Activated CD8-positive, alpha-beta memory T cell treated with anti-CD3 and anti-CD28 coated beads, Interleukin-2, amount 10 ng/mL, durations not matched to agents 7 days and 5 days (primary cell): Measurements from ENCODE around the gene AHSA1. TPM values are rescaled to one million over a fixed set of nuclear protein-coding genes. Genes with fewer than 3 reads are reported as not detected.

ENCODE experiments used
- ATAC-seq: fragments of 150-1000 bp; cut with Tn5 transposase; one replicate; pipeline ENCODE4 v1.10.0; 2021; ENCODE audit warnings: moderate library complexity
- CTCF ChIA-PET: fragments of 350-600 bp; sonication (Branson Sonifier 250); formaldehyde crosslinking; loops from one replicate; lab custom pipeline; 2021; ENCODE audit warnings: antibody characterized with exemption; lab: Charles Lee
- DNase-seq: peaks from one replicate; pipeline ENCODE4 v3.0.0-alpha.2; 2020
- H3K27ac Mint-ChIP-seq: one replicate; pipeline ENCODE4 v1.8.0; 2021; ENCODE audit warnings: mild to moderate bottlenecking, mixed read lengths
- H3K27me3 Mint-ChIP-seq: one replicate; pipeline ENCODE4 v1.8.0; 2021; ENCODE audit warnings: mixed read lengths
- H3K36me3 Mint-ChIP-seq: one replicate; pipeline ENCODE4 v1.8.0; 2021; ENCODE audit warnings: mild to moderate bottlenecking, mixed read lengths
- H3K4me1 Mint-ChIP-seq: one replicate; pipeline ENCODE4 v1.8.0; 2021; ENCODE audit warnings: mixed read lengths
- H3K4me3 Mint-ChIP-seq: one replicate; pipeline ENCODE4 v1.8.0; 2021; ENCODE audit warnings: mild to moderate bottlenecking, moderate library complexity, mixed read lengths
- H3K9me3 Mint-ChIP-seq: one replicate; pipeline ENCODE4 v1.8.0; 2022; ENCODE audit warnings: low read depth, mixed read lengths
- total RNA-seq, 2 experiments: library from RNA; stranded (reverse); gene quantifications; one replicate each; pipeline ENCODE4 v1.2.3, GENCODE V29; 2021

AHSA1 gene
- total RNA-seq, 2 experiments from 2014 or later: 219 to 266 TPM

DNA sequence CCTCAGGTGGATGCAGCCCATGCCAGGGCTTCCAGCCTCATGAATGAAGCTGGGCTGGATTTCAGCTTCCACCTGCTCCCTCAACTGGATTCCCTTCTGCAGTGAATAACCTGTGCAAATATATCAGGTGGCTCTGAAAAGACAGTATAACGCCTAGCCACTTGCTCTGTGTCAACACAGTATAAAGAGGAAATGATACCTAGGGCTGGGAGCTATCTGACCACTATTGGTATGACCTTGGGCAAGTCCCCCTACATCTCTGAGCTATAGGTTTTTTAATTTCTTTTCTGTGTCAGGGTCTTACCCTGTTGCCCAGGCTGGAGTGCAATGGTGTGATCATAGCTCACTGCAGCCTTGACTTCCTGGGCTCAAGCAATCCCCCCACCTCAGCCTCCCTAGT is 20.9 kb downstream of the AHSA1 start:
- H3K9me3 Mint-ChIP-seq: no peaks in the 10 kb centered on the region
- no peaks in the 10 kb centered on the region for H3K27me3 Mint-ChIP-seq
- H3K27ac Mint-ChIP-seq: no peak overlapping the region
- H3K36me3 Mint-ChIP-seq: no peaks in the 10 kb centered on the region
- H3K4me1 Mint-ChIP-seq: no peaks in the 10 kb centered on the region
- CTCF ChIA-PET: interaction anchor here (0.5 to 1.4 kb wide), 2 partner anchors 11 to 13 kb away, joined by 3 to 4 read pairs; no protein-coding TSS in a partner anchor
- ATAC-seq (no peak), DNase-seq (no peak)
- no peak overlapping the region for H3K4me3 Mint-ChIP-seq

DNA sequence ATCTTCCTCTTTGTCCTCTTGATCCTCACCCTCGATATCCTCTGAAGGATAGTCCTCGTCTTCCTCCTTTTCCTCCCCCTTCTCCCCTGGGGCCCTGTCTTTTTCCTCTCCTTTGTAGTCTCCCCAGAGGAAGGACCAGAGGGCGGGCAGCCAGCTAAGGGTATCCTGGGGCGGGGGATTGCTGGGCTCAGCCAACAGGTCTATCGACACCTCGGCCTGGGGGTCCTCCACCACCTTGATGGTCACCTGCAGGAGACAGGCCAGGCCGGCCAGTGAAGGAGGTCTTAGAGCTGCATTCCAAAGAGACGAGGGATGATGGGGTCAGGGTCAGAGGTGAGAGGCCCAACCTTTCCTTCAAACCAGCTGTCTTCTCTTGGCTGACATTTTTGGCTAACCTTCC is 24.5 kb downstream of the AHSA1 start:
- Mint-ChIP-seq H3K27me3 (no peaks in the 10 kb centered on the region), H3K36me3 (no peaks in the 10 kb centered on the region), H3K27ac (no peak overlapping the region), H3K9me3 (no peaks in the 10 kb centered on the region), H3K4me3 (no peak overlapping the region), H3K4me1 (no peaks in the 10 kb centered on the region)
- CTCF ChIA-PET: no interaction called here
- ATAC-seq (no peak), DNase-seq (no peak)

- Mint-ChIP-seq H3K36me3 (no peaks in the 10 kb centered on the region), H3K27ac (no peak overlapping the region), H3K4me1 (no peaks in the 10 kb centered on the region), H3K4me3 (no peak overlapping the region), H3K9me3 (no peaks in the 10 kb centered on the region), H3K27me3 (no peaks in the 10 kb centered on the region)
- no peak for DNase-seq
- no peak for ATAC-seq
- CTCF ChIA-PET: no interaction called here
Measured at GRCh38 chr14:77485256-77485655, 27.4 kb downstream of the AHSA1 start.

GRCh38 chr14:77485901-77486678 is 28.2 kb downstream of the AHSA1 start:
- Mint-ChIP-seq H3K27ac (no peak overlapping the region), H3K4me3 (no peak overlapping the region), H3K9me3 (no peaks in the 10 kb centered on the region), H3K36me3 (no peaks in the 10 kb centered on the region), H3K27me3 (no peaks in the 10 kb centered on the region), H3K4me1 (no peaks in the 10 kb centered on the region)
- DNase-seq (no peak), ATAC-seq (no peak)
- CTCF ChIA-PET: no interaction called here

DNA sequence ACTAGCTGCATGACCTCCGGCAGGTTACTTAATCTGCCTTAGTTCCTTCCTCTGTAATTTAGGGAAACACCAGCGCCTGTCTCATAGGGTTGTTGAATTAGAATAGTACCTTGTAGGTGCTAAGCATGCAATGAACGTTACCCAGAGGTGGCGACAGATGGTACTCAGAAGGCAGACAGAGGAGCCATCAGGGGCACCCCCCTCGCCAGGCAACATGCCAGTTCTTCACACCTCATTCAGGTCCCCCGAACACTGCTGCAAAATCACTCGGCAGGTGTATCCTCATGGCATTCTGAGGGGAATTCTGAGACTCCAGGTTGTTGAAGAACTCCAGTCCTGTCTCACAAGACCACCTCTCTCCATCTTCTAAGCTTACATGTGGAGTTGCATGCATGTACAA is 30.7 kb downstream of the AHSA1 start:
- no peak overlapping the region for H3K27ac Mint-ChIP-seq
- no peaks in the 10 kb centered on the region for H3K27me3 Mint-ChIP-seq
- ATAC-seq (no peak), DNase-seq (no peak)
- no peaks in the 10 kb centered on the region for H3K36me3 Mint-ChIP-seq
- no peak overlapping the region for H3K4me3 Mint-ChIP-seq
- no peaks in the 10 kb centered on the region for H3K9me3 Mint-ChIP-seq
- H3K4me1 Mint-ChIP-seq: no peaks in the 10 kb centered on the region
- CTCF ChIA-PET: no interaction called here

DNA sequence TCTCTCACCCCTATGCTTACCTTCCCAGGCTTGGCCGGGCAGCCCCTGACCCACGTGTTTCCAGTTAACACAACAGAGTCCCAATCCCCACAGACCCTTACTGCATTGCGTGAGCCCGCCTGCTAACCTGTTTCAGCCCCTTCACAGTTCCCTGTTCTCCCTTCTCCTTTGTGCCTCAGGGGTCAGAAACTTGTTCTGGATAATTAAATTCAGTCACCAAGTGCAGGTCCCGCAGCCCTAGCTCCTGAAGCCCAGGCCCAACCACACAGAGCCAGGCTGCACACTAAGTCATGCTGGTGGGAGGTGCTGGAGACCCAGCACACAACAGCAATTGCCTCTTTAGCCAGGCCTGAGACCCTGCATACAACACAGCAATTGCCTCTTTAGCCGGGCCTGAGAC is 31.1 kb downstream of the AHSA1 start:
- Mint-ChIP-seq H3K27me3 (no peaks in the 10 kb centered on the region), H3K27ac (no peak overlapping the region)
- CTCF ChIA-PET: no interaction called here

DNA sequence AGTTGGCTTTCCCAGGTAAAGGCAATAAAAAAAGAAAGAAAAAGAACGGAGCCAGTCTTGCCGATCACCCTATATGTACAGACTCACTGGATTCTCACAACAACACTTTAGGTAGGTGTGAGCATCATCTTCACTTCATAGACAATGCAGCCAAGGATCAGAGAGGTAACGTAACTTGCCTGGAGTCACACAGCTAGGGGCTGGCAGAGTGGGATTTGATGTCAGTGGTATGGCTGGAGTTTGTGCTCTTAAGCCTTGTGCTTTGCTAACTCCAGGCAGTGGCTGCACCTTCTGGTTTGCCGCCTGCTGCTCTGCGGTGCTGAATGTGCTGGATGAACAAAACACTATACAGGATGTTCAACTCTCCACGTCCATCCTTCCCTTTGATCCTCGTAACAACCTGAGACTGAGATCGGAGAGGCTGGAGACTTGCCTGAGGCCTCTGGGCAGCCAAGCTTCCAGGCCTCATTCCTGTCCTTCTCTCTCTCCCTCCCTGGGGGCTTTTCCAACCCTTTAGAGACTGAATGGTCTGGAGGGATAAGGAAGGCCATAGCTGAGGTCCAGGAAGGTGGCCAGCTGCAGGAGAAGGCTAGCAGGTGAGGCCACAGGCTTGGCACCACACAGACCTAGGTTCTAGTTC is 32.6 kb downstream of the AHSA1 start:
- Mint-ChIP-seq H3K36me3 (no peaks in the 10 kb centered on the region), H3K9me3 (no peaks in the 10 kb centered on the region), H3K27me3 (peaks cover 3% of the 10 kb centered on the region), H3K27ac (no peak overlapping the region), H3K4me3 (no peak overlapping the region), H3K4me1 (no peaks in the 10 kb centered on the region)
- CTCF ChIA-PET: no interaction called here
- ATAC-seq (no peak), DNase-seq (no peak)

More for the DNA sequence above, 31.1 kb downstream of the AHSA1 start:
- DNase-seq (no peak), ATAC-seq (no peak)
- Mint-ChIP-seq H3K36me3 (no peaks in the 10 kb centered on the region), H3K4me3 (no peak overlapping the region), H3K4me1 (no peaks in the 10 kb centered on the region), H3K9me3 (no peaks in the 10 kb centered on the region)

- peaks cover 7% of the 10 kb centered on the region for H3K27me3 Mint-ChIP-seq
- CTCF ChIA-PET: no interaction called here
Measured at GRCh38 chr14:77491056-77491455, 33.2 kb downstream of the AHSA1 start.

GRCh38 chr14:77495334-77495733 is 37.4 kb downstream of the AHSA1 start:
- Mint-ChIP-seq H3K36me3 (no peaks in the 10 kb centered on the region), H3K9me3 (no peaks in the 10 kb centered on the region), H3K4me3 (no peak overlapping the region), H3K27ac (no peak overlapping the region), H3K27me3 (peaks cover 34% of the 10 kb centered on the region), H3K4me1 (peaks cover 6% of the 10 kb centered on the region)
- DNase-seq (no peak), ATAC-seq (no peak)
- CTCF ChIA-PET: no interaction called here

More at GRCh38 chr14:77491056-77491455, 33.2 kb downstream of the AHSA1 start:
- Mint-ChIP-seq H3K4me1 (no peaks in the 10 kb centered on the region), H3K9me3 (no peaks in the 10 kb centered on the region), H3K4me3 (no peak overlapping the region), H3K27ac (no peak overlapping the region), H3K36me3 (no peaks in the 10 kb centered on the region)
- no peak for DNase-seq
- no peak for ATAC-seq

- peak; percentile 64 for DNase-seq
- H3K9me3 Mint-ChIP-seq: peaks cover 5% of the 10 kb centered on the region
- peak; percentile 90 for ATAC-seq
- H3K27me3 Mint-ChIP-seq: peaks cover 39% of the 10 kb centered on the region
- H3K4me1 Mint-ChIP-seq: peaks cover 6% of the 10 kb centered on the region
- H3K27ac Mint-ChIP-seq: no peak within 1 kb of the TSS
- peak within 1 kb of the TSS; percentile 43 for H3K4me3 Mint-ChIP-seq
- CTCF ChIA-PET: interaction anchor here (0.8 kb wide), 1 partner anchor 182 kb away, joined by 3 read pairs; no protein-coding TSS in a partner anchor
- H3K36me3 Mint-ChIP-seq: peaks cover 3% of the 10 kb centered on the region
Measured at GRCh38 chr14:77498120-77498979, 40.5 kb downstream of the AHSA1 start, which contains the start of gene ISM2. ISM2 (minus strand) TSS chr14:77498816; CDS start chr14:77498793, 23 bp downstream.

GRCh38 chr14:77498984-77499527 is 41.2 kb downstream of the AHSA1 start:
- no peak for DNase-seq
- Mint-ChIP-seq H3K4me3 (peak overlapping the region; percentile 36), H3K27me3 (peaks cover 39% of the 10 kb centered on the region), H3K9me3 (peaks cover 5% of the 10 kb centered on the region), H3K27ac (no peak overlapping the region), H3K36me3 (peaks cover 4% of the 10 kb centered on the region), H3K4me1 (peaks cover 6% of the 10 kb centered on the region)
- ATAC-seq: no peak
- CTCF ChIA-PET: interaction anchor here (0.8 kb wide), 1 partner anchor 183 kb away, joined by 3 read pairs; no protein-coding TSS in a partner anchor

- no peak for ATAC-seq
- H3K36me3 Mint-ChIP-seq: peaks cover 10% of the 10 kb centered on the region
Measured at GRCh38 chr14:77502109-77502782, 44.4 kb downstream of the AHSA1 start.

More at GRCh38 chr14:77502109-77502782, 44.4 kb downstream of the AHSA1 start:
- CTCF ChIA-PET: no interaction called here
- H3K4me3 Mint-ChIP-seq: no peak overlapping the region
- no peak for DNase-seq
- peaks cover 28% of the 10 kb centered on the region for H3K27me3 Mint-ChIP-seq
- no peak overlapping the region for H3K27ac Mint-ChIP-seq
- H3K9me3 Mint-ChIP-seq: peaks cover 5% of the 10 kb centered on the region
- H3K4me1 Mint-ChIP-seq: peaks cover 6% of the 10 kb centered on the region
